ENCODE measurements around the gene CEPT1.

CEPT1 gene

DNA sequence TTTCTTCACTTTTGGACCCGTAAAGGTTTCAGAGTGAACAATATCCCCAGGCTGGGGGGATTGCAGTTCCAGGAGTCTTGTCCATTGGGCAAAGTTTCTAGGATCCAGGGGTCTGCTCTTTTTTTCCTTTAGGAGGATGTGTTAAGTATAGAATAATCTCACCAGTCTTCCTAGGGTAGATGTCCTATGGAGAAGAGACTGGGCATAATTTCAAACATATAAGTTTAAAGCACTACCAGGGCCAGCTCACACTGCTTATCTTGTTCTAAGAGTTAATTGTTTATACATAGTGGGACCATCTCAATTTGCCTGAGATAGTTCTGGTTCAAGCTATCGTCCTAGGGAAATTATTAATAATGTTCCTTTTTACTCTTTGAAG, 88.7 kb downstream of the CEPT1 start:
- DNase-seq, result no peak

DNA sequence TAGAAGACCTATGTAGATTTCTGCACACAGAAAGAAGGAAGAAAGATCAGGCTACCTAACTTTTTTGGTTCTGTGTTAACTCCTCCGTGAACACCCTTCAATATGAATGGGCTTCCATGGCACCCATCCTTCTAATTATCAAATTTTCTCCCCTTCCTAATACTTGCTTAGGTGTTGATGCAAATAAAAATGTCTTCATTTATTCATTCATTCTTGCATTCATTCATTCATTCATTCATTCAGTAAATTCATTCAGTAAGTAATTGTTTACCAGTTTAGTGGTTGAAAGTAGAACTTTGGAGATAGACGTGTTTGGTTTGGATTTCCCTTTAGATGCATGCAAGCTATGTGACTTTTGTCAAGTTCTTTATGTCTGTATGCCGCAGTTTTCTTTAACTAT, 92.1 kb downstream of the CEPT1 start:
- DNase-seq, result no peak

DNA sequence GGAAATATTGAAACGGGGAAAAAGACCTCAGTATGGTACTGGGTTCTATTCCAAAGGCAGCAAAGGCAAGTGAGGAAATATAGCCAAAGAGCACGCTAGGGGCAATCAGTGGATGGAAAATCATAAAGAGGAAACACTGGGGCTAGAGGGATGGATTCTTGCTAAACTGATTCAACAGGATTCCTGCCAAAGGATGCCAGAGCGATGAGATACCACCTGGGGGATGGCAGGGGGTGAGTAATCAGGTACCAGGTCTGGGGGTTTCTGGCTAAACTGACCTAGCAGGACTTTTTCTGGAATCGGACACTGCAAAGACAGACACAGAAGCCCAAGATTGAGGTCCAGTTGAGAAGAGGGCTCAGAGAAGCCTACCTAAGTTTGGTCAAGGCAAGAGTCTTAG, 94.2 kb downstream of the CEPT1 start:
- no peak for DNase-seq
